GM18526 (cell line): ENCODE data around the gene HAVCR1.

Experiments used
- POLR2A ChIP-seq: IDR thresholded peaks from 3 replicates; pipeline ENCODE4 v1.6.1; 2011; ENCODE audit not compliant: insufficient read length; ENCODE audit errors: extremely low read depth

The HAVCR1 gene

DNA sequence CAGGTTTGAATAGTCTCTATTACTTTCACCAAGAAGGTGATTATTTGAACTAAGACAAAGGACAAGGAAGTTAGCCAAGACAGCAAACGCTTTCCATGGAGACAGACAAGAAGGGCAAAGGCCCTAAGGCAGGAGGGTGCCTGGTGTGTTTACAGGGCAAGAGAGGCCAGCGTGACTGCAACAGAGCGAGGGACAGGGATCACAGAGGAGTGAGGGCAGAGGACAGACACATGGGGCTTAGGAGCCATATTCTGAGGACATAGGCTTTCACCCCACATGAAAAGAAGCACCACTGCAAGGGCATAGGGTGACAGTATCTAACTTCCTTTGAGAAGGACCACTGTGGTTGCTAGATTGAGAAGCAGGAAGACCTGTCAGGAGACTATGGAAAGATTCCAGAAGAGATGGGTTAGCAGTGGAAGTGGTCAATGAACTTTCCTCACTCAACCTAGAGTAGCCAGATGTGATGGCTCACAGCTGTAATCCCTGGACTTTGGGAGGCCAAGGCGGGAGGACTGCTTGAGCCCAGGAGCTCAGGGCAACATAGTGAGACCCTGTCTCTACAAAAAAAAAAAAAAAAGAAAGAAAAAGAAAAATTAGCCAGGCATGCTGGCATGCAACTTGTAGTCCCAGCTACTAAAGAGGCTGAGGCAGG, 5.0 kb upstream of the HAVCR1 start:
- no peak for TF ChIP-seq POLR2A

DNA sequence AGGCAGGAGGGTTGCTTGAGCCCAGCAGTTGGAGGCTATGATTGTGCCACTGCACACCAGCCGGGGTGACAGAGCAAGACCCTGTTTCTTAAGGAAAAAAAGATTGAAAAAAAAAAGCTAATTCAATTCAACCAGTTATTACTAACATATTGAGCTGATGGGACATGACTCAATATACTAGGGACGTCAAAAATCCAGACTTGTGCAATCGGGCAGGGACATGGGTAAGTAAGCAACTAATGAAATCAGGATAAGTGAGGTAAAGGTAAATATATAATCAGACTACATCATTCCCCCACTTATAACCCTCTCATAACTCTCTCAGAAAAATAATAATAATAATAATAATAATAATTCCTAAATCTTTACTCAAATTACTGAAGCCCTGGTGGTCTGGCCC, 975 bp upstream of the HAVCR1 start:
- no peak for TF ChIP-seq POLR2A

DNA sequence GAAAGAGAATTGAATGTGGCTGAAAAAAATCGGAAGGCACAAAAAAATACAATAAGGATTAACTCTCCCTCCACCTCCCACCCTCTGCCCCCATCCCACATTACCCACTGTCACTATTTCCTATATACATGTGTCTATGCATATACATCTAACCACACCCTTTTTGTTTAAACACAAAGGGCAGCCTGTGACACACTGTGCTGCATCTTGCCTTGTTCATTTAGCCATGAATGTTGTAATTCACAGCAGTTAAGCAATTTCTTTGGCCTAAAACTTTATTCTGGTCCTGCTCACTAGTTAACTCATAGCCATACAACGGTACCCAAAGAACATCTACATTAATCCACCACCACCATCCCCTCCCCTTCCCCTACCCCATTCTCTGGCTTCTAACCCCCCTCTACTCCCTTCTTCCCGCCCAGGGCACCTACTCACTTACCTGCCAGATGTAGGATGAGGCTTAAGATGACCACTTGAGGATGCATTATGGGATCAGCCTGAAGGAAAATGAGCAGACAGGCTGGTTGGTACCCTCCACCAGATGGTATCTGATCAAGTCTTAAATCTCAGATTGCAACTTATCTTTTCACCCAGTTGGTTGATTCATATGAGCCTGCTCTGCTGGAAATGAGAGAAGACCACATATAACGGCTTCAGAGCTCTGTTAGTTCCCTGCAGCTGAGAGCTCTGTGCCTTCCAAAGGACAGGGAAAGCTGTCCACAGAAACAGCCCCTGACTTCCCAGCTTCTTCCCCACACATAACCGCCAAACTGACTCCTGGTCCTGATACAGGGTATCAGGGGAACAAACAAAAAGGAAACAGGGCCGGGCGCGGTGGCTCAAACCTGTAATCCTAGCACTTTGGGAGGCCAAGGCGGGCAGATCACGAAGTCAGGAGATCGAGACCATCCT, 1.2 kb downstream of the HAVCR1 start:
- TF ChIP-seq POLR2A = no peak

DNA sequence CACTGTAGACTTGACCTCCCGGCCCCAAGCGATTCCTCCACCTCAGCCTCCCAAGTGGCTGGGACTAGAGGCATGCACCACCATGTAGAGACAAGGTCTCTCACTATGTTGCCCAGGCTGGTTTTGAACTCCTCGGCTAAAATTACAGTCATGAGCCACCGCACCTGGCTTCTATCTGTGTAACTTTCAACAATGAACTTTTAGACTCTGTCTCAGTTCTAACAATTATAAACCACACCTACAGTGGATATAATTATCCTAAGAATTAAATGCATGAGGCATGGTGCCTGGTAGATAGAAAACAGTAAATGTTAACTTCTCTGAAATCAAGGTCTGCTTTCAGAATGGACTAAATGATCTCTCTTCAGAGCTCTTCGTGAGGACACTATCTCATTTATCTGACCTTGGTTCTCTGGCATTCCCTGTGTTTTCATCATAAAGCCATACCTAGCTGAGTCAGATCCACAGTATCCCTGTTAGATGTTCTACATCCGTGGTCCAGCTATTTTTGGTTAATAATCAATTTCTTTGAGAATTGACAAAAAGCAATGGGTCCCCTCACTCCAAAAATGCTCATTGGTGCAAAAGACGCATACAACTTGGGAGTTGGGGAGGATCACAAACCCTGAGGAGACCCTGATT, 7.2 kb downstream of the HAVCR1 start:
- TF ChIP-seq POLR2A = no peak

DNA sequence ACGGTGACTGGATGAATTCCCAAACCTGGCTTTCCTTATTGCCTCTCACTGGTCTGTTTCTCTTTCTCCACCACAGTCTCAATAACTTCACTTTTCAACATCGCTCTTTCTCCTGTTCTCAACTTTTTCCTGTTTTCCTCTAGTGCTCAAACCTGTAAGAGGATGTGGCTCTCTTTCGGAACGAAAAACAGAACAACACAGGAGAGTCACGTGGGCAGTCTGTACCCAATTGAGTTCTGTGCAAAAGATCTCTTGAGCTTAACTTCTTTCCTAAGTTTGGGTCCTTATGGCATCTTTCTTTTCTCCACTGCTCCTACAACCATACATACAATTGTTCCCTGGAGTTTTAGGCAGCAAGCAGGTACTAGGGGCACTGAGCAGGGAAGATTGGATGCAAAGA, 8.9 kb downstream of the HAVCR1 start:
- no peak for TF ChIP-seq POLR2A

DNA sequence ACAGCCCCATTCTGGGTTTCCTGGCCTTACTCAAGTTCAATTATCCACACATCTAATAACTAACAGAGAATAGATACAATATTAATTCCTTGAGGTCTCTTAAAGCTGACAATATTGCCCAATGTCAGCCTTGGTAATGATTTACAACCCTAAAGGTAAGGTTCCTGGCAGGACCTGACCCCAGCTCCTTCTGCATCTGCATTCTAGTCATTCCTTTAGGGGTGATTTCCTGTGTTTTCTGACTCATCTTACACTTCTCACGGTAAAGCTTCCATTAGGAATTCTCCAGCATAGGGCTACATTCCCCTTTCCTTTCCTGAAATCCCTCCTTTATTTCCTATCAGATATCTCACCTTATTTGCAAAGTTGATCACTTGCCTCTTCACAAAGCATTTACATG, 9.3 kb downstream of the HAVCR1 start:
- no peak for TF ChIP-seq POLR2A

DNA sequence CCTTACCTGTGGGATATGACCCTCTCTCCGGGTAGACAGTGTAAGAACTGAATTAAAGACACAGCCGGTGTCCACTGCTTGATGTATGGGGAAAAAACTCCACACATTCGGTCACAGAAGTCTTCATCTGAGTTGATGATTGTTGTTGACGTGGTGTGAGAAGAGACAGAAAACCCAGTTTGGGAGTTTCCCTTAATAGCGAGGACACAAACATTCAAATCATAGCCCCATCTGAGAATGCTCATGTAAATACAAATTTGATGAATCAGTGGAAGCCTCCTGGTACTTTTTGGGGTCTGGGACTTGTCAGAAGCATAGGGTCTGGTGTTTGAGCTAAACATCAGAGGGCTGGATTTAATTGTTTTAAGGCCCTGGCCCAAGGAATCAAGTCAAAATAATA, 11.0 kb downstream of the HAVCR1 start:
- no peak for TF ChIP-seq POLR2A

DNA sequence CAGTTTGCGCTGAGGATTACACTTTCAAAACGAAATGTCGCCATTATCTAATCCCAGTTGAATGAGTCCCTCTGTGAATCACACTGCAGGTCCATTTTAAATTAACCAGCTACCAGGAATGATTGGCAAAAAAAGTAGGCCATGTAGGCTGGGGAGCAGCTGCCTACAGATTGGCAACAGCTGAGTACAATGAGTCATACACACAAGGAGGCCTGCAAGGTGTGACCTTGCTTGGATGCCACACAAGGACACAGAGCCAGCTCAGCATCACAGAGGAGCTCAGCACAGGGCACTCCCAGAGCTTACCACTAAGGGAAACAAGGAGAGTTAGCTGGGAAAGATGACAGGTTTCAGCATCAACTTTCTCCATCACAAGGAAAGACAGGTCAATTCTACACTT, 12.9 kb downstream of the HAVCR1 start:
- no peak for TF ChIP-seq POLR2A

DNA sequence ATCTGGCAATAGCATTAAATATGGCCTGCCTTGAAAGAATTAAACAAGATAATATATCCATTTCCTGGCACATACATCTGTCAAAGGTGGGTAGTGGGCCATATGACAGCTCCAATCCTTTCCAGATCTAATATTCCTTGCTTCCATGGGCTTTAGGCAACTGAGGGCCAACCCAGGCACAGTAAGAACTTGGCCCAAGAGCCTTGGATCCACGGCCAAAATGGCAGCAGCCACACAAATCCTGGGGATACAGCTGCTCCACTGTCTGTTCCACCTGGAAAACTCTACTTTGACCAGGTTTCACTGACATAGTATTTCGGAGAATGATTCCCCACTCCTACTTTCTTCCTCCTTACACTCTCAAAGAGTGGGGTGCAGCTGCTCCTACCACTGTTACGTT, 13.3 kb downstream of the HAVCR1 start:
- no peak for TF ChIP-seq POLR2A

DNA sequence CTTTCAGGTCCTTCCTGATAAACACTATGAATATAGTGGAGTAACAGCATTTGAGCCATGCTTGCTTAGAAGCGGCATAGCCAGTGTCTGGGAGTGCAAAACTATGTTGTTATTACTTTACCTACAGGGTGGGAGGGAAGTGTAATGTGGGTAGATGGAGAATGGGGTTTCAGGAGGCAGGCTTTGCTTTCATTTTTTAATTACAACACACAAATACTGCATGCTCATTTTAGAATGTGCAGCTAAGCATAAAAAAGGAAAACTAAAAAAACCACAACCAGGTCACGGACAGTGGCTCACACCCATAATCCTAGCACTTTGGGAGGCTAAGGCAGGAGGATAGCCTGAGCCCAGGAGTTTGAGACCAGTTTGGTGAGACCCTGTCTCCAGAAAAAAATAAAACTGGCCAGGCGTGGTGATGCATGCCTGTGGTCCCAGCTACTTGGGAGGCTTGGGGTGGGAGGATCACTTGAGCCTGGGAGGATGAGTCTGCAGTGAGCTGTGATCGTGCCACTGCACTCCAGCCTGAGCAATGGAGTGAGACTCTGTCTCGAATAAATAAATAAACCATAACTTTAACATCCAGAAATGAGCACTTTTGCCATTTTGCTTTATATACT, 20.2 kb downstream of the HAVCR1 start:
- TF ChIP-seq POLR2A = no peak

DNA sequence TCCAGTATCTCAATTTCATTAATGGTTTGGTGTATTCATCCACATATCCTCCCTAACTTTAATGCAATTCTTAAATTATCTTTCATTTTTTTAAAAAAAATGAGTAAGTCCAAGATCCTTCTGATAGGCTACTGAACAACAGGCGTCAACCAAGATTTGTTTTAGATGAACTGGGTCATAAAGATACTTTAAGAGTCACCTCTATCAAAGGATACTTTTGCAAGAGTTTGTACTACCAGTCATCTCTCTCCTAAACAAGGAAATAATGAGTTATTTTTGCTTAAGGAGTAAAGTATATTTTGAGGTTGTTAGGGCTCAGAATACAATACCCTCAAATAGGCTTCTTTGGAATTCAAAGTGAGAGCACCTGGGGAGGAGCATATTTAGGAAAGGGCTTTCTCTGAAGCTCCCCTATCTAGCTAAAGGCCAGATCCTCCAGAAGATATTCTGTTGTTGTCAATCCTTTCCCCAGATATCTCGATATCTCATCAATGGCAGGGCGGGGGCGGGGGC, 25.8 kb downstream of the HAVCR1 start:
- no peak for TF ChIP-seq POLR2A

DNA sequence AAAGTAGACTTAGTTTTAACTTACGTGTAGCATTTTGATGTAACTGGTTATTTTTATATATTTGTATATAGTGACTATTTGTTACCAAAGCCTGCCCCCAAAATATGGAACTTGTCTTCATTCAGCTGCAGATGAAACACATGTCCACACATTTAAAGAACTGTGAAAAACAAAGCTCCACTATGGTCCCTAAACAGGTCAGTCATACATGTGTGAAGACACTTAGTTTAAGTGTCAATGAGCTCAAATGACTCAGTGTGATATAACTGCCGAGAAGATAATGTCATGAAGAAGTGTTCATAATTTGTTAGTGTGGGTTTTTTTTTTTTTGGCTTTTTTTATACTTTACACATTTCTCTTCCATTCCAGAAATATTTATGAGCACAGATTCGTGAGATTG, 28.2 kb downstream of the HAVCR1 start:
- TF ChIP-seq POLR2A = no peak

DNA sequence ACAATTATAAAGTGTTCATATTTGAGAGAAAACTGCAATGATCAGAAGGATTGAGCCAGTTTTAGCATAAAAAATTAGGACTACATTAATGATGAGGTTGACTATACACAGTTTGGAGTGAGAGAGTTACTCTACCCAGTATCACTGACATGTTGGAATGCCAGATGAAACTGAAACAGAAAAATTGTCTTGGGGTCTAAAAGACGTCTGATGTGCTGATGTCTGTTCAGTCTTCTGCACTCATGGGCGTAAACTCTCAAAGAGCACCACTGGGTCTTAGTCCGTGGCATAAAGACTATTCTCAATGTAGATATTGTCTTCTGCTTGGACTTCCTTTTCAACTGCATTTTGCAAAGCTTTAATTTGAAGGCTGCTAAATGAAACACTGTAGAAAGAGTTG, 29.5 kb downstream of the HAVCR1 start:
- TF ChIP-seq POLR2A = no peak

DNA sequence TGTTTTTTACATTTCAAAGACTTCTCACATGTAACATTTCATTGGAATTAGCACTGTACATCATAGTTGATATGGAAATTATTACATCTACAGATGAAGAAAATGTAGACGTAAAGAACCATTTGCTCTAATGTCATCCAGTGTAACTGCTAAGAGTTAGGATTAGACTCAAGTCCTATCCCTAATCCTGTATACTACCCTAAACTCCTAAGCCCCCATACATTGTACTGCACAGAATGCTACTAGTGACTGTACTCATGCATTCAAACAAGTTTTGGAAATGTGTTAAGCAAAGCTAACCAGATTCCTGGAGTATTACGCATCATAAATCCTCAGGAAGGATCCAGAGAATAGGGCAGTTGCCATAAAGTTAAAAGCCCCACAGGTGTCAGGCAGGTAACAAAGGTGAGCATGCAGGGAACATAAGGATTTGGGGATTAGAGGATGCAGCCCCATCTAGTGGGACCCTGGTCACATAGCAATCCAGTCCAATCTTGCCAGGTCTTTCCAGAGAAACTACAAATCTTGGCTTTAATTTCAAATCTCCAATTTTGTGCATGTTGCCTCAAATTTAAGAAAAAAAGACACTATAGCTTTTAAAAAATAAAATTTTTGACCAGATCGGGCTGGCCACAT, 32.0 kb downstream of the HAVCR1 start:
- TF ChIP-seq POLR2A = no peak

DNA sequence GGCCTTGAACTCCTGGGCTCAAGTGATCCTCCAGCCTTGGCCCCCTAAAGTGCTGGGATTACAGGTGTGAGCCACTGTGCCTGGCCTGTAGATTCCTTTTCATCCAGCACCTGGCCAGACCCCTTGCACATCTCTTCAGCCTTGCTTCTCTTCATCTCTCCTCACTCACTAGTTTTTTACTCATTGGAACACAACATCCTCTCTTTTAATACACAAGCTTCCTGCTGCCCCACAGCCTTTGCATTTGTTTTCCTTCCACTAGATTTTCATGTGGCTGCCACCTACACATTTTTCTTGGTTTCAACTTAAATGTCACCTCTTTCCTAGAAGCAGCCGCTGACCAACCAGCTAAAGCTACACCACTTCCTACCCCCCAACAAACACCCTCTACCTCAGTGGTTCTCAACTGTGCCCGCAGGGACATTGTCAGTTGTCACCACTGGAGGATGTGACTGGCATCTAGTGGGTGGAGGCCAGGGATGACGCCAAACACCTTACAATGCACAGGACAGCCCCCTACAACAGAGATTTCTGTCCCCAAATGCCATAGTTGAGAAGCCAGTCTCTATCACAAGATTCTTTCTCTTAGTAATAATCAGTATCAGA, 33.7 kb downstream of the HAVCR1 start:
- no peak for TF ChIP-seq POLR2A
